Fibroblast of upper back skin (primary cell): Measurements from ENCODE around the gene FAM151A.
"Not testable (repeated sequence)": the region's sequence is repeated elsewhere in the genome, so short reads cannot be mapped to it uniquely, and the experiment has no call there.

Experiments used
- DNase-seq: peaks from one replicate; pipeline ENCODE4 v3.0.0-alpha.2; 2013

FAM151A gene

GRCh38 chr1:54636461-54637446 lies 13.4 kb upstream of the FAM151A start:
- not testable (repeated sequence) for DNase-seq

- not testable (repeated sequence) for DNase-seq
Observed at GRCh38 chr1:54635804-54636203, 12.5 kb upstream of the FAM151A start.

- no peak for DNase-seq
Observed at GRCh38 chr1:54627196-54627595, 3.9 kb upstream of the FAM151A start.

GRCh38 chr1:54624466-54625464 lies 1.4 kb upstream of the FAM151A start:
- no peak for DNase-seq

GRCh38 chr1:54619749-54620148 lies 3.6 kb downstream of the FAM151A start:
- DNase-seq = no peak

- no peak for DNase-seq
Observed at GRCh38 chr1:54615531-54616279, 7.6 kb downstream of the FAM151A start.

- no peak for DNase-seq
Observed at GRCh38 chr1:54614563-54614962, 8.8 kb downstream of the FAM151A start.

- DNase-seq = no peak
Observed at GRCh38 chr1:54614024-54614423, 9.3 kb downstream of the FAM151A start.

GRCh38 chr1:54611621-54612020 lies 11.7 kb downstream of the FAM151A start:
- DNase-seq = no peak

- DNase-seq = no peak
Observed at GRCh38 chr1:54610601-54611580, 12.4 kb downstream of the FAM151A start.

GRCh38 chr1:54610048-54610447 lies 13.3 kb downstream of the FAM151A start:
- no peak for DNase-seq

GRCh38 chr1:54609301-54609921 lies 13.9 kb downstream of the FAM151A start:
- no peak for DNase-seq

- DNase-seq = no peak
Observed at GRCh38 chr1:54608566-54609230, 14.6 kb downstream of the FAM151A start.

GRCh38 chr1:54607821-54608565 lies 15.3 kb downstream of the FAM151A start:
- DNase-seq = no peak

- DNase-seq = no peak
Observed at GRCh38 chr1:54606990-54607325, 16.4 kb downstream of the FAM151A start.

- DNase-seq = no peak
Observed at GRCh38 chr1:54606096-54606989, 17.0 kb downstream of the FAM151A start.

- DNase-seq = no peak
Observed at GRCh38 chr1:54604572-54605370, 18.6 kb downstream of the FAM151A start.

GRCh38 chr1:54604051-54604450 lies 19.3 kb downstream of the FAM151A start:
- DNase-seq = no peak
